B cell (primary cell): ENCODE data around the gene LTB. TPM values are rescaled to one million over a fixed set of nuclear protein-coding genes. Genes with fewer than 3 reads are reported as not detected.

Experiments used
- ATAC-seq: fragments of 200-7000 bp; cut with Tn5 transposase; one replicate; pipeline ENCODE4 v1.10.0; 2021; ENCODE audit warnings: low read depth, mild to moderate bottlenecking, moderate number of reproducible peaks, moderate library complexity
- CTCF ChIA-PET: fragments of 350-600 bp; sonication (Branson Sonifier 250); formaldehyde crosslinking; loops from one replicate; lab custom pipeline; 2021; ENCODE audit warnings: antibody characterized with exemption, inconsistent platforms; lab: Charles Lee
- POLR2A ChIA-PET: fragments of 350-600 bp; sonication (Branson Sonifier 250); formaldehyde crosslinking; loops from one replicate; lab custom pipeline; 2021; ENCODE audit warnings: antibody characterized with exemption; lab: Charles Lee
- DNase-seq: peaks from one replicate; pipeline ENCODE4 v3.0.0; 2013
- H2AFZ ChIP-seq: 2 replicates; pipeline ENCODE4 v1.6.1; 2012; ENCODE audit warnings: mild to moderate bottlenecking, low read depth, low read length; ENCODE audit not compliant: insufficient read depth, poor library complexity, severe bottlenecking
- H3K27ac ChIP-seq, 2 donors: 1 replicate in 1 of 2; 2 replicates in 1 of 2; pipeline ENCODE4 v1.5.1; 2012 to 2013; ENCODE audit warnings: low read length in 2 of 2, mild to moderate bottlenecking in 2 of 2, moderate library complexity in 1 of 2
- H3K27me3 ChIP-seq, 4 experiments: fragments of 200-600 bp in 1 of 4; sonication (generic) in 1 of 4; replicated peaks in 1 of 4; 1 replicate in 2 of 4; 2 replicates in 2 of 4; pipeline versions ENCODE4 v1.6.1 to v1.7.0; 2013 to 2016; ENCODE audit warnings: low read length in 3 of 4, mild to moderate bottlenecking in 2 of 4, mixed read lengths in 1 of 4, moderate library complexity in 1 of 4; ENCODE audit not compliant: insufficient read depth in 4 of 4, control insufficient read depth in 3 of 4; ENCODE audit errors: control extremely low read depth in 1 of 4
- H3K36me3 ChIP-seq, 2 experiments: replicated peaks in 1 of 2; 1 replicate in 1 of 2; 2 replicates in 1 of 2; pipeline versions ENCODE4 v1.6.1 to v1.7.1; 2013; ENCODE audit warnings: low read length in 1 of 2; ENCODE audit not compliant: insufficient read depth in 2 of 2, control insufficient read depth in 1 of 2; ENCODE audit errors: control extremely low read depth in 1 of 2, extremely low read depth in 1 of 2
- H3K4me1 ChIP-seq, 2 donors: fragments of 200-600 bp in 1 of 2; sonication (generic) in 1 of 2; 1 replicate in 1 of 2; 2 replicates in 1 of 2; pipeline versions ENCODE4 v1.5.1 to v1.6.1; 2013 to 2017; ENCODE audit warnings: low read length in 2 of 2; ENCODE audit not compliant: control insufficient read depth in 2 of 2, insufficient read depth in 2 of 2
- H3K4me2 ChIP-seq: replicated peaks from 2 replicates; pipeline ENCODE3; 2012; ENCODE audit warnings: mild to moderate bottlenecking, low read depth, low read length; ENCODE audit not compliant: poor library complexity, severe bottlenecking
- H3K4me3 ChIP-seq, 5 experiments: fragments of 200-600 bp in 1 of 5; sonication (generic) in 1 of 5; 1 replicate in 3 of 5; 2 replicates in 2 of 5; pipeline versions ENCODE4 v1.5.1 to v1.7.0; 2011 to 2016; ENCODE audit warnings: low read length in 4 of 5, mild to moderate bottlenecking in 4 of 5, low read depth in 2 of 5, control low read depth in 1 of 5, moderate library complexity in 1 of 5; ENCODE audit not compliant: insufficient read depth in 1 of 5; ENCODE audit errors: control extremely low read depth in 1 of 5, extremely low read depth in 1 of 5
- H3K79me2 ChIP-seq: fragments of 200-600 bp; sonication (generic); one replicate; pipeline ENCODE4 v1.6.0; 2016; ENCODE audit warnings: low read length; ENCODE audit not compliant: control insufficient read depth, insufficient read depth
- H3K9ac ChIP-seq: fragments of 200-600 bp; sonication (generic); 2 replicates; pipeline ENCODE4 v1.6.1; 2017; ENCODE audit warnings: mild to moderate bottlenecking, low read length, moderate library complexity
- H3K9me3 ChIP-seq, 3 donors: one replicate each; pipeline versions ENCODE4 v1.6.1 to v1.7.1; 2013; ENCODE audit warnings: low read length in 2 of 3; ENCODE audit not compliant: control insufficient read depth in 2 of 3, insufficient read depth in 1 of 3; ENCODE audit errors: control extremely low read depth in 1 of 3
- H4K20me1 ChIP-seq: 2 replicates; pipeline ENCODE4 v1.6.0; 2012; ENCODE audit warnings: mild to moderate bottlenecking, low read length; ENCODE audit not compliant: insufficient read depth, control insufficient read depth, poor library complexity, severe bottlenecking
- H3K27ac Mint-ChIP-seq: one replicate; pipeline ENCODE4 v1.8.0; 2021; ENCODE audit warnings: mixed read lengths
- H3K27me3 Mint-ChIP-seq: one replicate; pipeline ENCODE4 v1.8.0; 2021; ENCODE audit warnings: mixed read lengths
- H3K4me1 Mint-ChIP-seq: one replicate; pipeline ENCODE4 v1.8.0; 2021; ENCODE audit warnings: mixed read lengths
- H3K4me3 Mint-ChIP-seq: one replicate; pipeline ENCODE4 v1.8.0; 2021; ENCODE audit warnings: mixed read lengths
- H3K9me3 Mint-ChIP-seq: one replicate; pipeline ENCODE4 v1.8.0; 2022; ENCODE audit warnings: mixed read lengths; ENCODE audit not compliant: insufficient read depth
- EZH2 ChIP-seq: IDR thresholded peaks from 2 replicates; pipeline ENCODE4 v1.6.1; 2012; ENCODE audit warnings: borderline replicate concordance, low read depth, mild to moderate bottlenecking, moderate library complexity, low read length; ENCODE audit not compliant: insufficient read depth, poor library complexity, severe bottlenecking
- WGBS: methylation state at CpG from one replicate; pipeline ENCODE4 v1.1.5; 2013; ENCODE audit warnings: missing lambda C conversion rate; ENCODE audit not compliant: insufficient coverage; 5-methylcytosine and 5-hydroxymethylcytosine counted together
- intact Hi-C: fragments of 100-400 bp; cut with micrococcal nuclease; formaldehyde crosslinking; loops from one replicate; pipeline ENCODE4 v1.10.0; 2022
- polyA minus RNA-seq: library from RNA; depleted of rRNA, polyadenylated mRNA; stranded (reverse); fragments of >200 nt; gene quantifications from 2 replicates; pipeline ENCODE4 v1.2.3, GENCODE V29; 2012
- polyA plus RNA-seq: library from polyadenylated mRNA; depleted of rRNA; stranded (reverse); fragments of >200 nt; gene quantifications from 2 replicates; pipeline ENCODE4 v1.2.3, GENCODE V29; 2012
- total RNA-seq, 2 donors: library from RNA; stranded (reverse); fragments of 120-200 nt in 1 of 2; gene quantifications; 1 replicate in 1 of 2; 2 replicates in 1 of 2; pipeline versions ENCODE4 v1.2.3 to v1.2.4, GENCODE V29; 2013 to 2022
- TF ChIP-seq, protein P1 (sequence below): fragments of 200-600 bp; IDR thresholded peaks from one replicate; pipeline ENCODE4 v1.8.0; 2022; ENCODE audit warnings: antibody characterized with exemption, mild to moderate bottlenecking

LTB gene
- total RNA-seq (473 and 488 TPM in 2 replicates), polyA plus RNA-seq (832 and 938 TPM in 2 replicates), polyA minus RNA-seq (1,045 and 1,114 TPM in 2 replicates)
- total RNA-seq (2013), result 872 TPM

GRCh38 chr6:31582230-31582643 lies at the start of gene LTB:
TSS of gene LTB (minus strand) at chr6:31582424. CDS start at chr6:31582417, 7 bp downstream.
- peak within 1 kb of the TSS; percentile 95 to 97 for H3K27ac ChIP-seq
- H3K4me1 ChIP-seq, result peaks cover 76 to 83% of the 10 kb centered on the region in 2 donors
- H3K79me2 ChIP-seq, result peaks cover 66% of the 10 kb centered on the region
- Mint-ChIP-seq H3K9me3 (no peaks in the 10 kb centered on the region), H3K27me3 (no peaks in the 10 kb centered on the region), H3K27ac (peak within 1 kb of the TSS; percentile 99), H3K4me1 (peaks cover 82% of the 10 kb centered on the region), H3K4me3 (peak within 1 kb of the TSS; percentile 98)
- H4K20me1 ChIP-seq, result peaks cover 22% of the 10 kb centered on the region
- ChIA-PET CTCF (interaction anchor here (0.7 to 35.3 kb wide), 8 partner anchors 8 to 248 kb away, joined by 3 to 2241 read pairs (median 6); partner anchors contain the start of genes ATP6V1G2, DDX39B, LST1 and LTA), POLR2A (interaction anchor here (1.0 to 42.6 kb wide), 5 partner anchors 3 to 70 kb away, joined by 3 to 1450 read pairs (median 34); partner anchors contain the start of genes ATP6V1G2, BAG6, DDX39B and LST1)
- intact Hi-C loops, result loop anchor here (1.0 kb wide), 1 partner anchor 11 kb away; the partner anchor contains the start of gene NCR3
- peak within 1 kb of the TSS; percentile 55 for H2AFZ ChIP-seq
- peak within 1 kb of the TSS; percentile 97 for H3K9ac ChIP-seq
- TF ChIP-seq, protein P1, sequence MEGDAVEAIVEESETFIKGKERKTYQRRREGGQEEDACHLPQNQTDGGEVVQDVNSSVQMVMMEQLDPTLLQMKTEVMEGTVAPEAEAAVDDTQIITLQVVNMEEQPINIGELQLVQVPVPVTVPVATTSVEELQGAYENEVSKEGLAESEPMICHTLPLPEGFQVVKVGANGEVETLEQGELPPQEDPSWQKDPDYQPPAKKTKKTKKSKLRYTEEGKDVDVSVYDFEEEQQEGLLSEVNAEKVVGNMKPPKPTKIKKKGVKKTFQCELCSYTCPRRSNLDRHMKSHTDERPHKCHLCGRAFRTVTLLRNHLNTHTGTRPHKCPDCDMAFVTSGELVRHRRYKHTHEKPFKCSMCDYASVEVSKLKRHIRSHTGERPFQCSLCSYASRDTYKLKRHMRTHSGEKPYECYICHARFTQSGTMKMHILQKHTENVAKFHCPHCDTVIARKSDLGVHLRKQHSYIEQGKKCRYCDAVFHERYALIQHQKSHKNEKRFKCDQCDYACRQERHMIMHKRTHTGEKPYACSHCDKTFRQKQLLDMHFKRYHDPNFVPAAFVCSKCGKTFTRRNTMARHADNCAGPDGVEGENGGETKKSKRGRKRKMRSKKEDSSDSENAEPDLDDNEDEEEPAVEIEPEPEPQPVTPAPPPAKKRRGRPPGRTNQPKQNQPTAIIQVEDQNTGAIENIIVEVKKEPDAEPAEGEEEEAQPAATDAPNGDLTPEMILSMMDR, result no peak
- no peak for TF ChIP-seq EZH2
- DNase-seq, result peak; percentile 80
- H3K4me3 ChIP-seq, result peak within 1 kb of the TSS; percentile 83 to 100 (median 96)
- peak within 1 kb of the TSS; percentile 88 for H3K4me2 ChIP-seq
- H3K9me3 ChIP-seq, result no peaks in the 10 kb centered on the region
- WGBS, result 0% methylated on average over 1 of the region's 3 CpGs
- no peaks in the 10 kb centered on the region for H3K27me3 ChIP-seq
- peak; percentile 60 for ATAC-seq
- H3K36me3 ChIP-seq, result peaks cover 0 to 33% of the 10 kb centered on the region in 2 experiments

DNA sequence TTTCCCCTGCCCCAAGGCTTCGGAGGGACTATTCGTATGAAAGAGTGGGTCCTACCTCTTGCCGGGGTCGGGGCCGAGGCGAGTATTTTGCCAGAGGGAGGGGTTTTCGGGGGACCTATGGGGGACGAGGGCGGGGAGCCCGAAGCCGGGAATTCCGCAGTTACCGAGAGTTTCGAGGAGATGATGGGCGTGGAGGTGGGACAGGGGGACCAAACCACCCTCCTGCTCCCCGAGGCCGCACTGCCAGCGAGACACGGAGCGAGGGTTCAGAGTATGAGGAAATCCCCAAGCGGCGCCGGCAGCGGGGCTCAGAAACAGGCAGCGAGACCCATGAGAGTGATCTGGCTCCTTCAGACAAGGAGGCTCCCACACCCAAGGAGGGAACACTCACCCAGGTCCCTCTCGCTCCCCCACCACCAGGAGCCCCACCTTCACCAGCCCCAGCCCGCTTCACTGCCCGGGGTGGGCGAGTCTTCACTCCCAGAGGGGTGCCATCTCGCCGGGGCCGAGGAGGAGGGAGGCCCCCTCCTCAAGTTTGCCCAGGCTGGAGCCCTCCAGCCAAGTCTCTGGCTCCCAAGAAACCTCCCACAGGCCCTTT lies 49.6 kb upstream of the LTB start:
- H3K27ac ChIP-seq, result no peak overlapping the region
- no peak for TF ChIP-seq EZH2
- TF ChIP-seq, protein P1, result no peak
- 96% methylated on average over 24 of the region's 32 CpGs for WGBS
- H3K4me1 Mint-ChIP-seq, result no peaks in the 10 kb centered on the region
- H3K27ac Mint-ChIP-seq, result no peak overlapping the region
- H3K27me3 ChIP-seq, result no peaks in the 10 kb centered on the region
- peaks cover 46% of the 10 kb centered on the region for H4K20me1 ChIP-seq
- no peak overlapping the region for H3K9ac ChIP-seq
- no peak overlapping the region for H3K4me3 Mint-ChIP-seq
- POLR2A ChIA-PET, result no interaction called here
- no peak overlapping the region for H3K4me2 ChIP-seq
- ATAC-seq (no peak), DNase-seq (no peak)
- H3K27me3 Mint-ChIP-seq, result no peaks in the 10 kb centered on the region
- H2AFZ ChIP-seq, result no peak overlapping the region
- no peaks in the 10 kb centered on the region for H3K4me1 ChIP-seq
- H3K4me3 ChIP-seq, result no peak overlapping the region
- no peaks in the 10 kb centered on the region for H3K9me3 Mint-ChIP-seq
- CTCF ChIA-PET, result no interaction called here
- H3K36me3 ChIP-seq, result peaks cover 3 to 91% of the 10 kb centered on the region in 2 experiments
- H3K79me2 ChIP-seq, result peaks cover 6% of the 10 kb centered on the region
- intact Hi-C loops, result no loop called here
- no peaks in the 10 kb centered on the region for H3K9me3 ChIP-seq
